ENCODE measurements around the gene LCN15. TPM values are rescaled to one million over a fixed set of nuclear protein-coding genes. Genes with fewer than 3 reads are reported as not detected.
"Not testable (repeated sequence)": the region's sequence is repeated elsewhere in the genome, so short reads cannot be mapped to it uniquely, and the experiment has no call there.

LCN15 gene
- total RNA-seq, 1 experiment from 2014 or later: not detected

DNA sequence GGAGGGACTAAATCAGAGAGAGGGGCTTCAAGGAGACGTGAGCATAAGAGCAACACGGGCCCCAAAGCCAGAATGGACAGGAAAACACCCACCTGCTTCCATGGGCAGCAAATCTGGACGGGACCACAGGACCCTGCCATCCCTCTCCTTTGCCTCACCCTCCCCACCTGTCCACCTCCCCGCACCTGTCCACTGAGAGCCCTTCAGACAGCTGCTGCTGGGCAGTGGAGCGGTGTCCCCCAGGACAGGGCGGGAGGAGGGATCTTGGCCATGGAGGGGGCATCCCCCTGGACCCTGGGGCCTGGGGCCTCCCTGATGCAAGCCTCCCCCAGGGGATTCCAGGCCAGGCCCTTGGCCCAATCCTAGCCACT lies 34.4 kb upstream of the LCN15 start:
- Histone ChIP-seq H3K36me3 (ENCODE audit: low read depth) (no peaks in the 10 kb centered on the region), H4K20me1 (ENCODE audit: insufficient read depth) (0 out of 2 replicates have a peak, but pooled peaks cover under 1% of the 10 kb centered on the region), H2AFZ (no peak overlapping the region), H3K4me2 (no peak overlapping the region), H3K27ac (no peak overlapping the region), H3K9me2 (ENCODE audit: insufficient read depth) (no peaks in the 10 kb centered on the region), H3F3A (ENCODE audit: insufficient read depth, low read depth) (peaks cover 23% of the 10 kb centered on the region), H3K27me3 (ENCODE audit: insufficient read depth, low read depth) (no peaks in the 10 kb centered on the region), H3K4me3 (no peak overlapping the region), H3K4me1 (replicated peaks; ENCODE audit: insufficient read depth) (peaks cover 21% of the 10 kb centered on the region), H3K79me2 (ENCODE audit: low read depth) (no peaks in the 10 kb centered on the region), H3K9me3 (ENCODE audit: insufficient read depth, low read depth) (no peaks in the 10 kb centered on the region)
- ChIA-PET CTCF (no interaction called here), POLR2A (ENCODE audit: unreplicated experiment) (no interaction called here)
- no TSS peak for BruUV-seq (replicated peaks)
- intact Hi-C loops (cut with micrococcal nuclease; ENCODE audit: unreplicated experiment): loop anchor here (10.0 kb wide), 1 partner anchor 314 kb away; the partner anchor contains the start of gene SEC16A
- no peak for DNase-seq
- TF ChIP-seq EZH2 (IDR thresholded peaks at IDR 0.05; ENCODE audit: low read depth): no peak
- TF ChIP-seq, protein P1, sequence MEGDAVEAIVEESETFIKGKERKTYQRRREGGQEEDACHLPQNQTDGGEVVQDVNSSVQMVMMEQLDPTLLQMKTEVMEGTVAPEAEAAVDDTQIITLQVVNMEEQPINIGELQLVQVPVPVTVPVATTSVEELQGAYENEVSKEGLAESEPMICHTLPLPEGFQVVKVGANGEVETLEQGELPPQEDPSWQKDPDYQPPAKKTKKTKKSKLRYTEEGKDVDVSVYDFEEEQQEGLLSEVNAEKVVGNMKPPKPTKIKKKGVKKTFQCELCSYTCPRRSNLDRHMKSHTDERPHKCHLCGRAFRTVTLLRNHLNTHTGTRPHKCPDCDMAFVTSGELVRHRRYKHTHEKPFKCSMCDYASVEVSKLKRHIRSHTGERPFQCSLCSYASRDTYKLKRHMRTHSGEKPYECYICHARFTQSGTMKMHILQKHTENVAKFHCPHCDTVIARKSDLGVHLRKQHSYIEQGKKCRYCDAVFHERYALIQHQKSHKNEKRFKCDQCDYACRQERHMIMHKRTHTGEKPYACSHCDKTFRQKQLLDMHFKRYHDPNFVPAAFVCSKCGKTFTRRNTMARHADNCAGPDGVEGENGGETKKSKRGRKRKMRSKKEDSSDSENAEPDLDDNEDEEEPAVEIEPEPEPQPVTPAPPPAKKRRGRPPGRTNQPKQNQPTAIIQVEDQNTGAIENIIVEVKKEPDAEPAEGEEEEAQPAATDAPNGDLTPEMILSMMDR (conservative IDR thresholded peaks at IDR 0.05): no peak

DNA sequence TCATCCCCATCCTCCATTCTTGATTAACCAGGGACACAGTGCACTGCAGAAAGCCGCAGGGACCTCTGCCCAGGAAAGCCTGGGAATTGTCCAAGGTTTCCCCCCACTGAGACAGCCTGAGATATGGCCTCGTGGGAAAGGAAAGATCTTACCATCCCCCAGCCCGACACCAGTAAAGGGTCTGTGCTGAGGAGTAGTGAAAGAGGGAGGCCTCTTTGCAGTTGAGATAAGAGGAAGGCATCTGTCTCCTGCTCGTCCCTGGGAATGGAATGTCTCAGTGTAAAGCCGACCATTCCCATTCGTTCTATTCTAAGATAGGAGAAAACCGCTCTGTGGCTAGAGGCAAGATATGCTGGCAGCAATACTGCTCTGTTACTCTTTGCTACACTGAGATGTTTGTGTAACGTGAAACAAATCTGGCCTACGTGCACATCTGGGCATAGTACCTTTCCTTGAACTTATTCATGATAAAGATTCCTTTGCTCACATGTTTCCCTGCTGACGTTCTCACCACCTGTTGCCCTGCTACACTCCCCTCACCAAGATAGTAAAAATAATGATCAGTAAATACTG lies 32.5 kb upstream of the LCN15 start:
- DNase-seq; CTCF ChIA-PET; H3K79me2 ChIP-seq (ENCODE audit: low read depth); H3K27ac ChIP-seq; H3K36me3 ChIP-seq (ENCODE audit: low read depth); H3K9me2 ChIP-seq (ENCODE audit: insufficient read depth); H3K27me3 ChIP-seq (ENCODE audit: insufficient read depth, low read depth); BruUV-seq (replicated peaks); H3K9me3 ChIP-seq (ENCODE audit: insufficient read depth, low read depth); H3K4me3 ChIP-seq; POLR2A ChIA-PET (ENCODE audit: unreplicated experiment); H2AFZ ChIP-seq; H3K4me2 ChIP-seq: not testable (repeated sequence)
- Histone ChIP-seq H4K20me1 (ENCODE audit: insufficient read depth) (peaks cover 14% of the 10 kb centered on the region), H3F3A (ENCODE audit: insufficient read depth, low read depth) (peaks cover 23% of the 10 kb centered on the region), H3K4me1 (replicated peaks; ENCODE audit: insufficient read depth) (peaks cover 26% of the 10 kb centered on the region)
- intact Hi-C loops (cut with micrococcal nuclease; ENCODE audit: unreplicated experiment): loop anchor here (10.0 kb wide), 1 partner anchor 312 kb away; the partner anchor contains the start of gene SEC16A

DNA sequence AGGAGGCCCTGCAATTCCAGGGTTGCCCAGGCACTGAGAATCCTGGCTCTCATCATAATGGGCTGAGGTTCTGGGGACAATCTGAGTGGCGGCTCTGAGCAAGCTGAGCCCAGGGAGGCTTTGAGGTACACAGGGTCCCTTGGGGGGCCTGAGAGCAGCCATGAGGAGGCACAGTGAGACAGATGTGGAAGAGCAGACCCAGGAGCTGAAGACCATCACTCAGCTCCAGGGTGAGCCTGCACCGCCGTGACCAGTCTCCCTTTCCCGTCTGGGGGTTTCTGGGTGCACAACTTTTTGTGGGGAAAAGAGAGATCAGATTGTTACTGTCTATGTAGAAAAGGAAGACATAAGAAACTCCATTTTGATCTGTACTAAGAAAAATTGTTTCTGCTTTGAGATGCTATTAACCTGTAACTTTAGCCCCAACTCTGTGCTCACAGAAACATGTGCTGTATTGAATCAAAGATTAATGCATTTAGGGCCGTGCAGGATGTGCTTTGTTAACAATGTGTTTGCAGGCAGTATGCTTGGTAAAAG lies 32.0 kb upstream of the LCN15 start, which contains the start of gene CCDC183:
Gene CCDC183 (plus strand): TSS at position 101 of the 537 bp plus-strand sequence. CDS start 60 bp downstream, at position 161.
- intact Hi-C loops (cut with micrococcal nuclease; ENCODE audit: unreplicated experiment): loop anchor here (10.0 kb wide), 1 partner anchor 312 kb away; the partner anchor contains the start of gene SEC16A
- CTCF ChIA-PET: no interaction called here
- Histone ChIP-seq H4K20me1 (ENCODE audit: insufficient read depth) (peaks cover 14% of the 10 kb centered on the region), H3K9me3 (ENCODE audit: insufficient read depth, low read depth) (no peaks in the 10 kb centered on the region), H3K9me2 (ENCODE audit: insufficient read depth) (no peaks in the 10 kb centered on the region), H3K27me3 (ENCODE audit: insufficient read depth, low read depth) (no peaks in the 10 kb centered on the region), H3K4me1 (replicated peaks; ENCODE audit: insufficient read depth) (peaks cover 23% of the 10 kb centered on the region), H2AFZ (no peak within 1 kb of the TSS), H3K27ac (no peak within 1 kb of the TSS), H3K4me3 (no peak within 1 kb of the TSS), H3K4me2 (no peak within 1 kb of the TSS), H3K36me3 (ENCODE audit: low read depth) (no peaks in the 10 kb centered on the region), H3F3A (ENCODE audit: insufficient read depth, low read depth) (peaks cover 17% of the 10 kb centered on the region), H3K79me2 (ENCODE audit: low read depth) (peaks cover 8% of the 10 kb centered on the region)
- no peak for TF ChIP-seq EZH2 (IDR thresholded peaks at IDR 0.05; ENCODE audit: low read depth)
- TF ChIP-seq, protein P1 (conservative IDR thresholded peaks at IDR 0.05): no peak
- no peak for DNase-seq
- BruUV-seq (replicated peaks): no TSS peak
- POLR2A ChIA-PET (ENCODE audit: unreplicated experiment): no interaction called here
